GM10248 (cell line): Measurements from ENCODE around the gene PAPPA2.

Source experiments
- CTCF ChIA-PET: fragments of 300-600 bp; sonication (Branson Sonifier 250); formaldehyde crosslinking; extraction: SDS; loops from one replicate; lab custom pipeline; 2021; ENCODE audit warnings: antibody characterized with exemption; lab: Yijun Ruan, JAX
- POLR2A ChIA-PET: fragments of 350-650 bp; sonication (Branson Sonifier 250); formaldehyde crosslinking; extraction: SDS; loops from one replicate; lab custom pipeline; 2020; ENCODE audit warnings: antibody characterized with exemption; lab: Yijun Ruan, JAX
- DNase-seq: peaks from one replicate; pipeline ENCODE4 v3.0.0; 2012; ENCODE audit errors: extremely low spot score
- TF ChIP-seq, protein P1 (sequence below): IDR thresholded peaks from 2 replicates; pipeline ENCODE4 v1.5.1; 2012; ENCODE audit warnings: mild to moderate bottlenecking, low read depth; ENCODE audit errors: extremely low read depth, missing control alignments, control extremely low read depth

The PAPPA2 gene

DNA sequence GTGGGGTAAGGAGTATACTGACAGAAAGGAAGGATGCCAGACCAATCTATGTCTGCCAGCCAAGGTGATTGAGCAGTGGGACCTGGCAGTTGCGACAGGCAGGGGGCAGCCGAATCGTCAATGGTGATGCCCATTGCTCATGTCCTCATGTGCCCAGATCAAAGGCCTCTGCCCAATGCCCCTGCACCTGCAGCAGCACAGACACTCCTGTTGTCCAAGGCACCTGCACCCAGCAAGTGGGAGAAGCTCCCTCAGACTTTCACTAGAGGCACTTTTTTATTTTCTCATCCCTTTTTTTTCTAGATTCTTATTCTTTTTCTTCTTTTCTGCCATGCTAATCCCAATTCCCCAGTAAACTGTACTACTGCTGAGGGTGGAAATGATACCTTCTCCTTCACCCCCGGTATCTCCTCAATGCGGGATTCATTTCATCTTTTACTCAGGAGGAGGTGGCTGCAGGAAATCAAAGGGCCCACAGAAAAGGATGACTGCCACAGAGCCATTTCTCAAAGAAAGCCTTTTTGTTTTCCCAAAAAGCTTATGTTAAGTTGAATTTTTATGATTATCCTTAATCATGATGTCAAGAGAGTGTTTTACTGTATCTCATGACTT, 332.0 kb downstream of the PAPPA2 start:
- ChIA-PET POLR2A (no interaction called here), CTCF (no interaction called here)
- TF ChIP-seq, protein P1, sequence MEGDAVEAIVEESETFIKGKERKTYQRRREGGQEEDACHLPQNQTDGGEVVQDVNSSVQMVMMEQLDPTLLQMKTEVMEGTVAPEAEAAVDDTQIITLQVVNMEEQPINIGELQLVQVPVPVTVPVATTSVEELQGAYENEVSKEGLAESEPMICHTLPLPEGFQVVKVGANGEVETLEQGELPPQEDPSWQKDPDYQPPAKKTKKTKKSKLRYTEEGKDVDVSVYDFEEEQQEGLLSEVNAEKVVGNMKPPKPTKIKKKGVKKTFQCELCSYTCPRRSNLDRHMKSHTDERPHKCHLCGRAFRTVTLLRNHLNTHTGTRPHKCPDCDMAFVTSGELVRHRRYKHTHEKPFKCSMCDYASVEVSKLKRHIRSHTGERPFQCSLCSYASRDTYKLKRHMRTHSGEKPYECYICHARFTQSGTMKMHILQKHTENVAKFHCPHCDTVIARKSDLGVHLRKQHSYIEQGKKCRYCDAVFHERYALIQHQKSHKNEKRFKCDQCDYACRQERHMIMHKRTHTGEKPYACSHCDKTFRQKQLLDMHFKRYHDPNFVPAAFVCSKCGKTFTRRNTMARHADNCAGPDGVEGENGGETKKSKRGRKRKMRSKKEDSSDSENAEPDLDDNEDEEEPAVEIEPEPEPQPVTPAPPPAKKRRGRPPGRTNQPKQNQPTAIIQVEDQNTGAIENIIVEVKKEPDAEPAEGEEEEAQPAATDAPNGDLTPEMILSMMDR = no peak
- DNase-seq = no peak

- ChIA-PET CTCF (no interaction called here), POLR2A (no interaction called here)
- no peak for DNase-seq
- TF ChIP-seq, protein P1 = no peak
Observed at GRCh38 chr1:176795929-176796328, 333.0 kb downstream of the PAPPA2 start.

GRCh38 chr1:176796583-176796982, 333.6 kb downstream of the PAPPA2 start:
- ChIA-PET CTCF (no interaction called here), POLR2A (no interaction called here)
- no peak for DNase-seq
- TF ChIP-seq, protein P1 = no peak

DNA sequence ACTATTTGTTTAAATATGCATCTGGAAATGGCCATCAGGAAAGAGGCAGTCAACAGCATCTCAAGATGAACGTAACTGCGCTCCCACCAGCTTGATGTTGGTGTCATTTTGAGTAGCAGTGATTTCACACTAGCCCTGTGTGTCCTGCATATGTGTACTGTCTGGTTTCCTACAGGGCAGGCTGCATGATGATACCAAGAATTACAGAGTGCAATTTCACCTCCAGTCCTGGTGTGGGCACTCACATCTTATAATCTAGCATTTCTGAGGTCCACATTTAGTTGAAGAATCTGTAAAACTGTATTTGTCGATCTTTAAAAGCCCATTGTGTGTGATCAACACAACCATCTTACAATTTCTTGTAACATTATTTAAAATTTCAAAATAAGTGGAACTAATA, 336.4 kb downstream of the PAPPA2 start:
- ChIA-PET POLR2A (no interaction called here), CTCF (no interaction called here)
- DNase-seq = no peak
- TF ChIP-seq, protein P1 = no peak

- CTCF ChIA-PET = interaction anchor here (1.2 to 2.1 kb wide), 3 partner anchors 10 to 45 kb away, joined by 3 to 4 read pairs (median 4); no protein-coding TSS in a partner anchor
Observed at GRCh38 chr1:176800978-176801513, 338.1 kb downstream of the PAPPA2 start.

DNA sequence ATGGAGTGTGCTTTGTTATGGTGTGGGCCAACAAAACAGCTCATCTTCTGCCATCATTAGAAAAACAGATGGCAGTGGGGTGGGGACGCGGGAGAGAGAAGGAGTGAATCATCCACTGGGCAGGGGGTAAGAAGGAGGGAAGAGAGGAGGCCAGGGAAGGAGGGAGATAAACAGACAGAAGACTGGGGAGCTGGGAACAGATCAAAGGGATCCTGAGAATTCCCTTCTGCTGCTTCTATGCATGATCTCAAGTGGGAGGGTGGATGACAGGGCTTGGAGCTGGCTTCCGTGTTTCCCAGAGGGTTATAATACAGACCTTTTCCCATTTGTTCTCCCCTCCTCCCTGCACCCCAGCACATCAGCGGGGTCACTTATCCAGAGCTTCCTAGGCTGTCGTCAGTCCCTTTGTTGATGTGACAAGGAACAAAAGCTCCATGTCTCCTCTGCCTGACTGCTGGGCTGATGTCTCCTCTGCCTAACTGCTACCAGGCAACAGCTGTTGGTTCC, 338.6 kb downstream of the PAPPA2 start:
- CTCF ChIA-PET = interaction anchor here (1.3 to 2.1 kb wide), 3 partner anchors 9 to 44 kb away, joined by 4 to 8 read pairs (median 4); no protein-coding TSS in a partner anchor
- TF ChIP-seq, protein P1 = no peak
- POLR2A ChIA-PET = no interaction called here
- no peak for DNase-seq

More at GRCh38 chr1:176800978-176801513, 338.1 kb downstream of the PAPPA2 start:
- DNase-seq = no peak
- POLR2A ChIA-PET = no interaction called here
- TF ChIP-seq, protein P1 = no peak
